GM23338 (cell line): Measurements from ENCODE around the gene SCFD2. TPM values are rescaled to one million over a fixed set of nuclear protein-coding genes. Genes with fewer than 3 reads are reported as not detected.

Source experiments
- ATAC-seq: fragments of 200-7000 bp; cut with Tn5 transposase; 3 replicates; pipeline ENCODE4 v1.9.1; 2020
- DNase-seq: peaks from one replicate; pipeline ENCODE4 v3.0.0-alpha.2; 2015; ENCODE audit warnings: low spot score
- H2AFZ ChIP-seq: fragments of 200-600 bp; sonication (generic); 2 replicates; pipeline ENCODE4 v1.8.0; 2016; ENCODE audit warnings: antibody characterized with exemption, mild to moderate bottlenecking, moderate library complexity
- H3F3A ChIP-seq: fragments of 200-600 bp; sonication (generic); replicated peaks from 2 replicates; pipeline ENCODE4 v1.8.0; 2017; ENCODE audit warnings: antibody characterized with exemption, mixed run types, low read depth
- H3K27ac ChIP-seq: fragments of 200-600 bp; sonication (generic); 2 replicates; pipeline ENCODE4 v1.6.1; 2016; ENCODE audit warnings: low read depth
- H3K27me3 ChIP-seq: fragments of 200-600 bp; sonication (generic); 2 replicates; pipeline ENCODE4 v1.8.0; 2016; ENCODE audit warnings: mild to moderate bottlenecking, mixed run types, moderate library complexity; ENCODE audit not compliant: insufficient read depth
- H3K36me3 ChIP-seq: fragments of 200-600 bp; sonication (generic); 2 replicates; pipeline ENCODE4 v1.8.0; 2016; ENCODE audit warnings: mild to moderate bottlenecking; ENCODE audit not compliant: insufficient read depth
- H3K4me1 ChIP-seq: fragments of 200-600 bp; sonication (generic); 2 replicates; pipeline ENCODE4 v1.8.0; 2016; ENCODE audit warnings: mild to moderate bottlenecking, moderate library complexity; ENCODE audit not compliant: insufficient read depth
- H3K4me2 ChIP-seq: fragments of 200-600 bp; sonication (generic); 2 replicates; pipeline ENCODE4 v1.7.1; 2017; ENCODE audit warnings: mixed run types
- H3K4me3 ChIP-seq: fragments of 200-600 bp; sonication (generic); 2 replicates; pipeline ENCODE4 v1.6.1; 2016; ENCODE audit warnings: mixed run types
- H3K79me2 ChIP-seq: fragments of 200-600 bp; sonication (generic); replicated peaks from 2 replicates; pipeline ENCODE4 v1.8.0; 2017; ENCODE audit warnings: mild to moderate bottlenecking; ENCODE audit not compliant: insufficient read depth
- H3K9me2 ChIP-seq: fragments of 200-600 bp; sonication (generic); 2 replicates; pipeline ENCODE4 v1.8.0; 2017; ENCODE audit not compliant: insufficient read depth
- H4K20me1 ChIP-seq: fragments of 200-600 bp; sonication (generic); replicated peaks from 2 replicates; pipeline ENCODE4 v1.8.0; 2017; ENCODE audit warnings: mild to moderate bottlenecking; ENCODE audit not compliant: insufficient read depth
- H3K27ac Mint-ChIP-seq: 2 replicates; pipeline ENCODE4 v1.8.0; 2020; ENCODE audit warnings: inconsistent platforms, mild to moderate bottlenecking, moderate library complexity, mixed read lengths
- H3K27me3 Mint-ChIP-seq: 3 replicates; pipeline ENCODE4 v1.8.0; 2022; ENCODE audit warnings: low read depth, mild to moderate bottlenecking, moderate library complexity, mixed read lengths, inconsistent platforms; ENCODE audit not compliant: insufficient read depth, poor library complexity
- H3K36me3 Mint-ChIP-seq: 3 replicates; pipeline ENCODE4 v1.8.0; 2021; ENCODE audit warnings: low read depth, mild to moderate bottlenecking, inconsistent platforms, moderate library complexity, mixed read lengths
- H3K4me1 Mint-ChIP-seq: 3 replicates; pipeline ENCODE4 v1.8.0; 2020; ENCODE audit warnings: mild to moderate bottlenecking, inconsistent platforms, mixed read lengths
- H3K4me3 Mint-ChIP-seq: 3 replicates; pipeline ENCODE4 v1.8.0; 2021; ENCODE audit warnings: moderate library complexity, mild to moderate bottlenecking, inconsistent platforms, mixed read lengths
- H3K9me3 Mint-ChIP-seq: 3 replicates; pipeline ENCODE4 v1.8.0; 2020; ENCODE audit warnings: moderate library complexity, mild to moderate bottlenecking, inconsistent platforms, mixed read lengths
- EZH2 ChIP-seq: fragments of 200-600 bp; sonication (generic); IDR thresholded peaks from one replicate; pipeline ENCODE4 v1.8.0; 2017; ENCODE audit warnings: antibody characterized with exemption, mild to moderate bottlenecking, low read depth; ENCODE audit not compliant: unreplicated experiment
- NANOG ChIP-seq: IDR thresholded peaks from 2 replicates; pipeline ENCODE4 v1.6.1; 2016; ENCODE audit warnings: antibody characterized with exemption, borderline replicate concordance
- REST ChIP-seq: IDR thresholded peaks from one replicate; pipeline ENCODE4 v1.6.1; 2018; ENCODE audit warnings: antibody characterized with exemption; ENCODE audit not compliant: unreplicated experiment
- ZNF114 ChIP-seq: fragments of 250-450 bp; sonication (Bioruptor Pico); IDR thresholded peaks from 2 replicates; pipeline ENCODE4 v1.5.0; 2020; ENCODE audit warnings: mild to moderate bottlenecking, moderate library complexity
- ZNF462 ChIP-seq: fragments of 250-450 bp; sonication (Bioruptor Pico); IDR thresholded peaks from 2 replicates; pipeline ENCODE4 v1.5.0; 2020; ENCODE audit warnings: mild to moderate bottlenecking, moderate library complexity
- polyA plus RNA-seq: library from polyadenylated mRNA; unstranded; fragments of >200 nt; fragmentation: Nextera tagmentation; extraction: Ambion mirVana; gene quantifications from 2 replicates; pipeline ENCODE4 v1.2.1, GENCODE V29; 2016
- total RNA-seq: library from RNA; depleted of rRNA; stranded (reverse); fragments of >200 nt; shearing (Covaris generic); gene quantifications from 2 replicates; pipeline ENCODE4 v1.2.3, GENCODE V29; 2014

The SCFD2 gene
- total and polyA plus RNA-seq, 2 experiments from 2014 or later = 5.7 to 17.5 TPM

GRCh38 chr4:52870225-52870624, 495.6 kb downstream of the SCFD2 start:
- Histone ChIP-seq H3K4me3 (no peak overlapping the region), H4K20me1 (peaks cover 9% of the 10 kb centered on the region; the same call in 1 of the 2 replicates), H3K4me2 (no peak overlapping the region), H3K4me1 (peaks cover 39% of the 10 kb centered on the region), H2AFZ (no peak overlapping the region), H3K27ac (no peak overlapping the region), H3F3A (peaks cover 29% of the 10 kb centered on the region), H3K9me2 (no peaks in the 10 kb centered on the region; the same call in 1 of the 2 replicates), H3K79me2 (peaks cover 7% of the 10 kb centered on the region), H3K36me3 (peaks cover 18% of the 10 kb centered on the region), H3K27me3 (no peaks in the 10 kb centered on the region)
- Mint-ChIP-seq H3K27me3 (no peaks in the 10 kb centered on the region), H3K9me3 (peaks cover 3% of the 10 kb centered on the region; the same call in 2 of the 3 replicates), H3K27ac (no peak overlapping the region), H3K4me3 (no peak overlapping the region), H3K4me1 (peaks cover 77% of the 10 kb centered on the region), H3K36me3 (peaks cover 34% of the 10 kb centered on the region)
- no peak for DNase-seq
- no peak for ATAC-seq
- no peak for TF ChIP-seq ZNF114 (CRISPR knock-in tag)
- no peak for TF ChIP-seq NANOG
- TF ChIP-seq EZH2 = no peak
- TF ChIP-seq REST = no peak
- no peak for TF ChIP-seq ZNF462 (CRISPR knock-in tag)
